ENCODE data around the gene MN1.

GRCh38 chr22:27792452-27793161, 8.9 kb downstream of the MN1 start:
- TF ChIP-seq CTCF (IDR thresholded peaks at IDR 0.05; ENCODE audit: low read depth, low read length, poor library complexity, severe bottlenecking) (no peak), EZH2phosphoT487 (IDR thresholded peaks at IDR 0.05; ENCODE audit: borderline replicate concordance, low read length) (no peak)

All from DOHH2 (cell line).